Endothelial cell of umbilical vein (primary cell): ENCODE measurements around the gene RNU1-1. TPM values are rescaled to one million over a fixed set of nuclear protein-coding genes. Genes with fewer than 3 reads are reported as not detected.
"Not testable (repeated sequence)": the region's sequence is repeated elsewhere in the genome, so short reads cannot be mapped to it uniquely, and the experiment has no call there.

ENCODE experiments used
- BruUV-seq: library from RNA; stranded (reverse); fragments of 400-500 nt; replicated peaks from 2 replicates; lab custom pipeline; 2021; lab: Mats Ljungman, UMichigan
- CTCF ChIA-PET: fragments of 300-600, 350-600 bp; sonication (Branson Sonifier 250); formaldehyde crosslinking; loops from one replicate; lab custom pipeline; 2021; ENCODE audit warnings: antibody characterized with exemption, inconsistent platforms; lab: Charles Lee
- POLR2A ChIA-PET: fragments of 300-600, 350-600 bp; sonication (Branson Sonifier 250); formaldehyde crosslinking; loops from one replicate; lab custom pipeline; 2021; ENCODE audit warnings: antibody characterized with exemption, inconsistent platforms; lab: Charles Lee
- DNase-seq: peaks from one replicate; pipeline ENCODE4 v3.0.0-alpha.2; 2011; ENCODE audit warnings: low read depth, low spot score
- FAIRE-seq: peaks from 2 replicates; lab custom pipeline; 2011; peaks lifted over from hg19 to GRCh38; lab: Jason Lieb, UNC
- H2AFZ ChIP-seq: 2 replicates; pipeline ENCODE4 v1.6.0; 2012; ENCODE audit warnings: low read depth, low read length, control low read depth, inconsistent platforms
- H3K27ac ChIP-seq: 2 replicates; pipeline ENCODE4 v1.5.1; 2011; ENCODE audit warnings: low read depth, mild to moderate bottlenecking, control low read depth, low read length, moderate library complexity; ENCODE audit not compliant: insufficient read depth
- H3K27me3 ChIP-seq, 2 experiments: 2 replicates each; pipeline versions ENCODE4 v1.6.0 to v1.6.1; 2011; ENCODE audit warnings: low read length in 2 of 2, mixed read lengths in 1 of 2; ENCODE audit not compliant: control insufficient read depth in 2 of 2, insufficient read depth in 2 of 2
- H3K36me3 ChIP-seq, 2 experiments: 2 replicates in 1 of 2; 3 replicates in 1 of 2; pipeline ENCODE4 v1.5.1; 2011; ENCODE audit warnings: low read length in 2 of 2, mild to moderate bottlenecking in 1 of 2, moderate library complexity in 1 of 2; ENCODE audit not compliant: control insufficient read depth in 2 of 2, insufficient read depth in 2 of 2; ENCODE audit errors: extremely low read depth in 1 of 2
- H3K4me1 ChIP-seq: 3 replicates; pipeline ENCODE4 v1.5.1; 2011; ENCODE audit warnings: mild to moderate bottlenecking, low read length; ENCODE audit not compliant: control insufficient read depth, insufficient read depth; ENCODE audit errors: extremely low read depth
- H3K4me2 ChIP-seq: 2 replicates; pipeline ENCODE4 v1.6.1; 2011; ENCODE audit warnings: low read length, control low read depth, mixed read lengths; ENCODE audit not compliant: insufficient read depth
- H3K4me3 ChIP-seq, 3 experiments: fragments of 200-600 bp in 1 of 3; sonication (generic), shearing (Covaris generic) in 1 of 3; replicated peaks in 1 of 3; 2 replicates each; pipeline ENCODE4 v1.5.1; 2011 to 2016; ENCODE audit warnings: control low read depth in 3 of 3, low read length in 3 of 3, mild to moderate bottlenecking in 2 of 3, inconsistent platforms in 1 of 3, low read depth in 1 of 3, moderate library complexity in 1 of 3; ENCODE audit not compliant: insufficient read depth in 1 of 3
- H3K79me2 ChIP-seq: 2 replicates; pipeline ENCODE4 v1.6.0; 2012; ENCODE audit warnings: low read length, inconsistent platforms; ENCODE audit not compliant: control insufficient read depth, insufficient read depth
- H3K9ac ChIP-seq: replicated peaks from 2 replicates; pipeline ENCODE3; 2011; ENCODE audit warnings: low read length, control low read depth; ENCODE audit not compliant: insufficient read depth; ENCODE audit errors: extremely low read depth
- H3K9me1 ChIP-seq: replicated peaks from 3 replicates; pipeline ENCODE4 v1.6.0; 2011; ENCODE audit warnings: mild to moderate bottlenecking, low read length; ENCODE audit not compliant: control insufficient read depth, insufficient read depth; ENCODE audit errors: extremely low read depth
- H3K9me3 ChIP-seq: replicated peaks from 2 replicates; pipeline ENCODE4 v1.5.1; 2012; ENCODE audit warnings: low read length, inconsistent platforms; ENCODE audit not compliant: control insufficient read depth, insufficient read depth
- H4K20me1 ChIP-seq: replicated peaks from 2 replicates; pipeline ENCODE3; 2011; ENCODE audit warnings: mild to moderate bottlenecking, low read length; ENCODE audit not compliant: control insufficient read depth, insufficient read depth; ENCODE audit errors: extremely low read depth
- dilution Hi-C: fragments of 300-500 bp; cut with MboI; formaldehyde crosslinking; loops from one replicate; pipeline ENCODE4 v1.15.0; 2019; ENCODE audit warnings: low sequenced_read_pairs; ENCODE audit not compliant: extremely low pct_ligation_motif_present
- intact Hi-C: fragments of 100-400 bp; cut with micrococcal nuclease; formaldehyde crosslinking; loops from one replicate; pipeline ENCODE4 v1.10.0; 2022
- polyA plus RNA-seq, 4 experiments: library from polyadenylated mRNA; depleted of rRNA in 3 of 4; stranded (reverse) in 3 of 4; unstranded in 1 of 4; fragments of >200 nt; gene quantifications; 2 replicates each; pipeline versions ENCODE4 v1.2.1 to v1.2.3, GENCODE V29; 2011 to 2012; ENCODE audit warnings: missing spikeins in 1 of 4
- total RNA-seq: library from RNA; stranded (reverse); gene quantifications from 2 replicates; pipeline ENCODE4 v1.2.3, GENCODE V29; 2021

RNU1-1 gene
- total and polyA plus RNA-seq, 2 donors (not counting 3 experiments of a cell fraction or from before 2014, with no cell fraction given), result 206 to 1,319 TPM

DNA sequence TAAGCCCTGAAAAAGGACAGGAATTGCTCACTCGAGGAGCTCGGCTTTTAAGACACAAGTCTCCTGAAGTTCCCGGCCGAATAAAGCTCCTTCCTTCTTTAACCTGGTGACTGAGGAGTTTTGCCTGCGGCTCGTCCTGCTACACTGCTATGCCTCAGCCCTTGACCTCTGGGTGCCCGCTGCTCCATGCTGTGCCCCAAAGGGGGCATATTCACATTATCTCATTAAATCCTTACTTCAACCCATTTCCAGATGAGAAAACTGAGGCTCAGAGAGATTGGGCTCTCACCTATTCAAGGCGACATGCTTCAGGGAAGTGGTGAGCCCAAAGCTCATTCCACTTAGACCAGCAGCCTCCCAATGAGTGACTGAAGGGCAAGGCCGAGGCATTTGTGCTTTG, 20.4 kb downstream of the RNU1-1 start:
- H3K79me2 ChIP-seq, H3K4me2 ChIP-seq, H3K27ac ChIP-seq, H3K36me3 ChIP-seq, dilution Hi-C loops, H3K9ac ChIP-seq, POLR2A ChIA-PET, intact Hi-C loops, H4K20me1 ChIP-seq, BruUV-seq, FAIRE-seq, H3K4me1 ChIP-seq, H3K9me1 ChIP-seq, H3K9me3 ChIP-seq, H3K27me3 ChIP-seq, H2AFZ ChIP-seq, DNase-seq, H3K4me3 ChIP-seq: not testable (repeated sequence)
- CTCF ChIA-PET, result interaction anchor here (0.9 kb wide), 1 partner anchor 12 kb away, joined by 4 read pairs; no protein-coding TSS in a partner anchor

DNA sequence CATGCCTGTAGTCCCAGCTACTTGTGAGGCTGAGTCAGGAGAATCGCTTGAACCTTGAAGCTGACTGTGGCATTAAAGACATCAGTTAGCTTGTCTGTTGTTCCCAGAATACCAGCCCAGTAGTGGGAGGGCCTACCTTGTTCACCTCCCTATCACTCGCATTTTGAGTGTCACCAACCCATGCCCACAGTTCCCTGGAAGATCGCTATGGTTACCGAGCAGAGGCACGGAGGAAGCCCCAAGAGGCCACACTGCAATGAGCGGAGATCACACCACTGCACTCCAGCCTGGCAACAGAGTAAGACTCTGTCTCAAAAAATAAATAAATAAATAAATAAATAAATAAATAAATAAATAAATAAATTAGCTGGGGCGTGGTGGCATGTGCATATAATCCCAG, 21.1 kb downstream of the RNU1-1 start:
- POLR2A ChIA-PET, result interaction anchor here (0.6 kb wide), 1 partner anchor 429 kb away, joined by 3 read pairs; the partner anchor contains the start of gene CROCC
- FAIRE-seq, result not testable (repeated sequence)

More for the DNA sequence above, 21.1 kb downstream of the RNU1-1 start:
- H2AFZ ChIP-seq, H3K9me1 ChIP-seq, H3K4me2 ChIP-seq, intact Hi-C loops, DNase-seq, H3K27ac ChIP-seq, BruUV-seq, H3K4me3 ChIP-seq, H4K20me1 ChIP-seq, H3K4me1 ChIP-seq, H3K9ac ChIP-seq, H3K9me3 ChIP-seq, H3K79me2 ChIP-seq, dilution Hi-C loops, H3K36me3 ChIP-seq, H3K27me3 ChIP-seq: not testable (repeated sequence)
- CTCF ChIA-PET, result interaction anchor here (0.7 kb wide), 1 partner anchor 18 kb away, joined by 3 read pairs; no protein-coding TSS in a partner anchor
